Adrenal gland (tissue), 12 donors: ENCODE results near the gene FOXN1. TPM values are rescaled to one million over a fixed set of nuclear protein-coding genes. Genes with fewer than 3 reads are reported as not detected.

ENCODE experiments used
- DNase-seq, 7 donors: peaks; one replicate each; pipeline ENCODE4 v3.0.0-alpha.2; 2019 to 2020
- H3K27ac ChIP-seq, 5 donors: fragments of 200-600 bp; sonication (generic) in 4 of 5; 1 replicate in 3 of 5; 2 replicates in 2 of 5; pipeline versions ENCODE4 v1.5.1 to v1.8.0; 2016 to 2020; ENCODE audit warnings: mild to moderate bottlenecking in 1 of 5
- H3K27me3 ChIP-seq: fragments of 200-600 bp; 2 replicates; pipeline ENCODE4 v1.8.0; 2021
- H3K36me3 ChIP-seq, 2 donors: fragments of 200-600 bp; replicated peaks in 1 of 2; 1 replicate in 1 of 2; 2 replicates in 1 of 2; pipeline versions ENCODE4 v1.5.1 to v1.8.0; 2018 to 2022
- H3K4me1 ChIP-seq, 2 donors: fragments of 200-600 bp; replicated peaks in 1 of 2; 1 replicate in 1 of 2; 2 replicates in 1 of 2; pipeline versions ENCODE4 v1.5.1 to v1.8.0; 2018 to 2021
- H3K4me3 ChIP-seq, 4 donors: fragments of 200-600 bp; sonication (generic) in 3 of 4; one replicate each; pipeline ENCODE4 v1.5.1; 2016 to 2018
- H3K9me3 ChIP-seq, 3 donors: fragments of 200-600 bp; sonication (generic) in 1 of 3; replicated peaks in 1 of 3; 1 replicate in 2 of 3; 2 replicates in 1 of 3; pipeline versions ENCODE4 v1.5.1 to v1.8.0; 2016 to 2021
- CTCF ChIP-seq, 6 experiments: fragments of 450-650 bp in 4 of 6; fragments of 200-600 bp in 2 of 6; sonication (generic) in 1 of 6; IDR thresholded peaks; 1 replicate in 5 of 6; 2 replicates in 1 of 6; pipeline versions ENCODE4 v1.5.1 to v1.8.0; 2016 to 2021; ENCODE audit warnings: antibody characterized with exemption in 6 of 6, mild to moderate bottlenecking in 2 of 6, moderate library complexity in 1 of 6
- POLR2A ChIP-seq, 2 donors: fragments of 450-650 bp; IDR thresholded peaks; one replicate each; pipeline ENCODE4 v1.6.1; 2017; ENCODE audit warnings: antibody characterized with exemption in 2 of 2, mild to moderate bottlenecking in 2 of 2, moderate library complexity in 1 of 2
- WGBS, 4 donors: extraction: QIAGEN DNeasy Blood & Tissue Kit in 2 of 4; methylation state at CpG; one replicate each; pipeline versions ENCODE4 v1.1.5 to v1.1.7; 2013 to 2017; 5-methylcytosine and 5-hydroxymethylcytosine counted together
- intact Hi-C, 2 donors: fragments of 100-400 bp; cut with DNase I; formaldehyde crosslinking; loops; one replicate each; pipeline versions ENCODE4 v1.14.1 to v1.15.0; 2022 to 2023
- polyA plus RNA-seq, 3 donors: library from polyadenylated mRNA; stranded (reverse); fragments of 200-250 nt in 2 of 3; fragments of 350-450 nt in 1 of 3; fragmentation: Illumina TruSeq in 1 of 3; extraction: RNeasy Lipid Tissue Mini Kit (QIAGEN cat#74804) in 1 of 3; gene quantifications; one replicate each; pipeline ENCODE4 v1.2.3, GENCODE V29; 2013 to 2014
- total RNA-seq, 9 donors: library from RNA; depleted of rRNA in 4 of 9; stranded (reverse); fragments of >200 nt in 4 of 9; fragments of 120-200 nt in 1 of 9; fragmentation: NEBNext Ultra II Directional in 1 of 9; extraction: Animal tissue kit (Norgen Biotek cat#: 25700) in 1 of 9; gene quantifications; one replicate each; pipeline versions ENCODE4 v1.1.0 to v1.2.4, GENCODE V29; 2013 to 2023
- donor health status: healthy with polysubstance abuse.
- donor health status: Bipolar disorder and iron deficiency.
- donor health status: DM: yes; HTN: yes; CAD: no.
- donor health status: DM: no; HTN: no; CAD: no.
- donor health status: DM: no; HTN: no; CAD: no.
- donor health status: DM: yes; HTN: yes; CAD: no.

The FOXN1 gene
- total and polyA plus RNA-seq, 12 donors: 0.06 TPM; not detected in 11

- DNase-seq: no peak
- Histone ChIP-seq H3K27ac (no peak overlapping the region), H3K27me3 (no peaks in the 10 kb centered on the region), H3K4me1 (no peaks in the 10 kb centered on the region), H3K36me3 (no peaks in the 10 kb centered on the region), H3K4me3 (no peak overlapping the region), H3K9me3 (no peaks in the 10 kb centered on the region)
- WGBS, 4 donors: 66 to 77% (median 70%) methylated on average over 6 of the region's 6 CpGs
- TF ChIP-seq POLR2A (IDR thresholded peaks at IDR 0.05) (no peak), CTCF (IDR thresholded peaks at IDR 0.05) (no peak)
- intact Hi-C loops: no loop called here
Observed at GRCh38 chr17:28518132-28518531, 12.0 kb downstream of the FOXN1 start.

- no peak for DNase-seq
- H3K4me1 ChIP-seq: no peaks in the 10 kb centered on the region
- no peak for TF ChIP-seq POLR2A (IDR thresholded peaks at IDR 0.05)
- TF ChIP-seq CTCF (IDR thresholded peaks at IDR 0.05): no peak
- H3K27me3 ChIP-seq: no peaks in the 10 kb centered on the region
- no peaks in the 10 kb centered on the region for H3K36me3 ChIP-seq
- H3K27ac ChIP-seq: no peak overlapping the region
- WGBS, 4 donors: 80 to 82% (median 82%) methylated on average over 7 of the region's 7 CpGs
- intact Hi-C loops: no loop called here
- H3K9me3 ChIP-seq: no peaks in the 10 kb centered on the region
- no peak overlapping the region for H3K4me3 ChIP-seq
Observed at GRCh38 chr17:28518578-28518977, 12.4 kb downstream of the FOXN1 start.

- Histone ChIP-seq H3K36me3 (no peaks in the 10 kb centered on the region), H3K27me3 (no peaks in the 10 kb centered on the region), H3K4me1 (no peaks in the 10 kb centered on the region), H3K9me3 (no peaks in the 10 kb centered on the region), H3K27ac (no peak overlapping the region), H3K4me3 (no peak overlapping the region)
- intact Hi-C loops: no loop called here
- no peak for DNase-seq
- 59 to 83% (median 71%) methylated on average over 5 of the region's 5 CpGs for WGBS, 4 donors
- TF ChIP-seq CTCF (IDR thresholded peaks at IDR 0.05): no peak
- no peak for TF ChIP-seq POLR2A (IDR thresholded peaks at IDR 0.05)
Observed at GRCh38 chr17:28519236-28519635, 13.1 kb downstream of the FOXN1 start.

- intact Hi-C loops: no loop called here
Observed at GRCh38 chr17:28520687-28521086, 14.5 kb downstream of the FOXN1 start.

More at GRCh38 chr17:28520687-28521086, 14.5 kb downstream of the FOXN1 start:
- no peak for DNase-seq
- no peaks in the 10 kb centered on the region for H3K36me3 ChIP-seq
- no peaks in the 10 kb centered on the region for H3K4me1 ChIP-seq
- no peaks in the 10 kb centered on the region for H3K27me3 ChIP-seq
- H3K27ac ChIP-seq: no peak overlapping the region
- no peaks in the 10 kb centered on the region for H3K9me3 ChIP-seq
- H3K4me3 ChIP-seq: no peak overlapping the region
- TF ChIP-seq CTCF (IDR thresholded peaks at IDR 0.05) (no peak), POLR2A (IDR thresholded peaks at IDR 0.05) (no peak)
- WGBS, 4 donors: 39 to 100% (median 78%) methylated on average over 2 to 6 of the region's 6 CpGs
